Sigmoid colon (tissue), 4 donors: Measurements from ENCODE around the gene FER1L5.

Source experiments
- POLR2A ChIP-seq, 2 donors: fragments of 450-650 bp; IDR thresholded peaks; one replicate each; pipeline ENCODE4 v1.6.1; 2016; ENCODE audit warnings: antibody characterized with exemption in 2 of 2, mild to moderate bottlenecking in 2 of 2, moderate library complexity in 2 of 2
- POLR2AphosphoS5 ChIP-seq, 4 donors: sonication (generic); formaldehyde crosslinking; IDR thresholded peaks; one replicate each; pipeline ENCODE4 v1.6.1; 2017; ENCODE audit warnings: antibody characterized with exemption in 4 of 4
- TF ChIP-seq, protein P1 (sequence below), 4 experiments: fragments of 450-650 bp in 3 of 4; fragments of 200-600 bp in 1 of 4; IDR thresholded peaks; one replicate each; pipeline ENCODE4 v1.5.1; 2016 to 2019; ENCODE audit warnings: antibody characterized with exemption in 4 of 4, mild to moderate bottlenecking in 3 of 4, moderate library complexity in 2 of 4

DNA sequence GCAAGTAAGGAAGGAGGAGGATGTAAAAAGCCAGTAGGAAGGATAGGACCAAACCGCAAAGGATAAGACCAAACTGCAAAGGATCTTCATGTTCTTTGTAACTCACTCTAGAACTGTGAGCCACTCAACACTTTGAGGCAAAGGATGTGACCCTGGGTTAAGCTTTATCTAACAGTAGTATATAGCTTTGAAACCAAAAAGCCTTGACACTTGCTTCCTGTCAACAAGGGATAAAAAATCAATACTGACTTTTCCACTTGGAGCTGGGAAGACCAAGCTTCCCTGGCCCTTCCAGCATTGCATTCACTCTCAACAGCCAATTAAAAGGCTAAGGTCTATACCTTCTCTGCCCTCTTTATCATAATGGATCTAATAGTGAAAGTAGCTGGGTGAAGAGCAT, 26.4 kb upstream of the FER1L5 start:
- no peak for TF ChIP-seq POLR2A (IDR thresholded peaks at IDR 0.05)
- TF ChIP-seq, protein P1, sequence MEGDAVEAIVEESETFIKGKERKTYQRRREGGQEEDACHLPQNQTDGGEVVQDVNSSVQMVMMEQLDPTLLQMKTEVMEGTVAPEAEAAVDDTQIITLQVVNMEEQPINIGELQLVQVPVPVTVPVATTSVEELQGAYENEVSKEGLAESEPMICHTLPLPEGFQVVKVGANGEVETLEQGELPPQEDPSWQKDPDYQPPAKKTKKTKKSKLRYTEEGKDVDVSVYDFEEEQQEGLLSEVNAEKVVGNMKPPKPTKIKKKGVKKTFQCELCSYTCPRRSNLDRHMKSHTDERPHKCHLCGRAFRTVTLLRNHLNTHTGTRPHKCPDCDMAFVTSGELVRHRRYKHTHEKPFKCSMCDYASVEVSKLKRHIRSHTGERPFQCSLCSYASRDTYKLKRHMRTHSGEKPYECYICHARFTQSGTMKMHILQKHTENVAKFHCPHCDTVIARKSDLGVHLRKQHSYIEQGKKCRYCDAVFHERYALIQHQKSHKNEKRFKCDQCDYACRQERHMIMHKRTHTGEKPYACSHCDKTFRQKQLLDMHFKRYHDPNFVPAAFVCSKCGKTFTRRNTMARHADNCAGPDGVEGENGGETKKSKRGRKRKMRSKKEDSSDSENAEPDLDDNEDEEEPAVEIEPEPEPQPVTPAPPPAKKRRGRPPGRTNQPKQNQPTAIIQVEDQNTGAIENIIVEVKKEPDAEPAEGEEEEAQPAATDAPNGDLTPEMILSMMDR (IDR thresholded peaks at IDR 0.05): no peak
- no peak for TF ChIP-seq POLR2AphosphoS5 (IDR thresholded peaks at IDR 0.05)
